Liver (tissue), 3 donors: ENCODE data around the gene CMBL.

Source experiments
- GABPA ChIP-seq, 2 donors: IDR thresholded peaks in 1 of 2; conservative IDR thresholded peaks in 1 of 2; 2 replicates each; pipeline ENCODE4 v1.6.1; 2016; ENCODE audit warnings: antibody characterized with exemption in 2 of 2, mild to moderate bottlenecking in 1 of 2, moderate library complexity in 1 of 2
- REST ChIP-seq: IDR thresholded peaks from 2 replicates; pipeline ENCODE4 v1.6.1; 2016; ENCODE audit warnings: antibody characterized with exemption, mild to moderate bottlenecking
- SP1 ChIP-seq: IDR thresholded peaks from 2 replicates; pipeline ENCODE4 v1.6.1; 2018; ENCODE audit warnings: antibody characterized with exemption, mild to moderate bottlenecking
- YY1 ChIP-seq: IDR thresholded peaks from 2 replicates; pipeline ENCODE4 v1.6.1; 2016; ENCODE audit warnings: antibody characterized with exemption, mild to moderate bottlenecking
- ZBTB33 ChIP-seq: IDR thresholded peaks from 2 replicates; pipeline ENCODE4 v1.6.1; 2016; ENCODE audit warnings: antibody characterized with exemption
- TF ChIP-seq, protein P1 (sequence below): fragments of 150-350 bp; IDR thresholded peaks from 2 replicates; pipeline ENCODE4 v1.5.1; 2017; ENCODE audit warnings: improper control_type of control experiment, low read depth, low read length; ENCODE audit not compliant: missing input control
- TF ChIP-seq, protein P2 (sequence below): IDR thresholded peaks from 2 replicates; pipeline ENCODE4 v1.6.1; 2016; ENCODE audit warnings: antibody characterized with exemption
- donor health status: healthy.
- donor health status: healthy.

DNA sequence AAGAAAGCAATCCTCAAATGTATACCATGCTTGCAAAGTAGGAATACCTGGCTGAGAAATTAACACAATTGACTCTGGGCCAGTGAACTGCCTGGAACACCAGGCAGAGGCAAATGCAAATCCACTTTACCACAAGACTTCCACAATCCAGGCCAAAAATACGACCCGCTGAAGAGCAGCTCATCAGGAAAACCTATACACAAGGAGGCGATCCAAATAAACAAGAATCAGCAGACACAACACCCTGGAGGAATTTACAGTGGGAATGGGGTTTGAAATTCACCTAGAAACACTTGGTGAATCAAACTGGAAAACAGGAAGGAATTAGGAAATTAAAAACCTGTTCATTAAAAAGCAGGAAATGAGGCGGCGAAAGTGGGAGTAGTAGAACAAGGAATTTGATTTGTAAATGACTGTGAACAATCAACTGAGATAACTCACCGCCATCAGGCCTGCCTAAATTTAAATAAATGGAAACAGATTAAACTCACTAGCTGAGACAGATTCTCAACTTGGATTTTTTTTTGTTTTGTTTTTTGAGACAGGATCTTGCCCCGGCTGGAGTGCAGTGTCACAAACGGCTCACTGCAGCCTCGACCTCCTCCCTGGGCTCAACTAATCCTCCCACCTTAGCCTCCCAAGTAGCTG lies 15.9 kb downstream of the CMBL start:
- TF ChIP-seq, protein P1, sequence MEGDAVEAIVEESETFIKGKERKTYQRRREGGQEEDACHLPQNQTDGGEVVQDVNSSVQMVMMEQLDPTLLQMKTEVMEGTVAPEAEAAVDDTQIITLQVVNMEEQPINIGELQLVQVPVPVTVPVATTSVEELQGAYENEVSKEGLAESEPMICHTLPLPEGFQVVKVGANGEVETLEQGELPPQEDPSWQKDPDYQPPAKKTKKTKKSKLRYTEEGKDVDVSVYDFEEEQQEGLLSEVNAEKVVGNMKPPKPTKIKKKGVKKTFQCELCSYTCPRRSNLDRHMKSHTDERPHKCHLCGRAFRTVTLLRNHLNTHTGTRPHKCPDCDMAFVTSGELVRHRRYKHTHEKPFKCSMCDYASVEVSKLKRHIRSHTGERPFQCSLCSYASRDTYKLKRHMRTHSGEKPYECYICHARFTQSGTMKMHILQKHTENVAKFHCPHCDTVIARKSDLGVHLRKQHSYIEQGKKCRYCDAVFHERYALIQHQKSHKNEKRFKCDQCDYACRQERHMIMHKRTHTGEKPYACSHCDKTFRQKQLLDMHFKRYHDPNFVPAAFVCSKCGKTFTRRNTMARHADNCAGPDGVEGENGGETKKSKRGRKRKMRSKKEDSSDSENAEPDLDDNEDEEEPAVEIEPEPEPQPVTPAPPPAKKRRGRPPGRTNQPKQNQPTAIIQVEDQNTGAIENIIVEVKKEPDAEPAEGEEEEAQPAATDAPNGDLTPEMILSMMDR: no peak
- TF ChIP-seq GABPA (IDR thresholded peaks at IDR 0.05 in 1 of 2, conservative IDR thresholded peaks at IDR 0.05 in 1 of 2) (no peak), YY1 (no peak), ZBTB33 (no peak), SP1 (no peak), REST (no peak)
- TF ChIP-seq, protein P2, sequence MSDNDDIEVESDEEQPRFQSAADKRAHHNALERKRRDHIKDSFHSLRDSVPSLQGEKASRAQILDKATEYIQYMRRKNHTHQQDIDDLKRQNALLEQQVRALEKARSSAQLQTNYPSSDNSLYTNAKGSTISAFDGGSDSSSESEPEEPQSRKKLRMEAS: no peak
